DMS 273 treated with DMSO at 0.1 percent for 48 hours (cell line): ENCODE measurements around the gene ROPN1B.
A peak's percentile ranks its signal among the peaks of the same experiment; 100 is the strongest.
"Not testable (repeated sequence)": the region's sequence is repeated elsewhere in the genome, so short reads cannot be mapped to it uniquely, and the experiment has no call there.

Experiments
- DNase-seq: peaks from one replicate; lab custom pipeline; 2025; lab: John Stamatoyannopoulos, UW

ROPN1B gene

GRCh38 chr3:125958511-125959316 is 10.3 kb upstream of the ROPN1B start:
- no peak for DNase-seq

- no peak for DNase-seq
Measured at GRCh38 chr3:125959317-125960065, 9.5 kb upstream of the ROPN1B start.

GRCh38 chr3:125960066-125960424 is 8.9 kb upstream of the ROPN1B start:
- DNase-seq, result no peak

GRCh38 chr3:125960456-125961288 is 8.3 kb upstream of the ROPN1B start:
- no peak for DNase-seq

GRCh38 chr3:125961289-125961589 is 7.7 kb upstream of the ROPN1B start:
- DNase-seq, result no peak

GRCh38 chr3:125963834-125964233 is 5.1 kb upstream of the ROPN1B start:
- DNase-seq, result not testable (repeated sequence)

GRCh38 chr3:125965505-125965904 is 3.5 kb upstream of the ROPN1B start:
- DNase-seq, result no peak

- no peak for DNase-seq
Measured at GRCh38 chr3:125967156-125967555, 1.8 kb upstream of the ROPN1B start.

- not testable (repeated sequence) for DNase-seq
Measured at GRCh38 chr3:125968121-125968520, 857 bp upstream of the ROPN1B start.

- DNase-seq, result not testable (repeated sequence)
Measured at GRCh38 chr3:125971997-125972944, 3.3 kb downstream of the ROPN1B start.

GRCh38 chr3:125975245-125976002 is 6.4 kb downstream of the ROPN1B start:
- not testable (repeated sequence) for DNase-seq

- DNase-seq, result not testable (repeated sequence)
Measured at GRCh38 chr3:125976003-125976390, 7.0 kb downstream of the ROPN1B start.

- DNase-seq, result not testable (repeated sequence)
Measured at GRCh38 chr3:125977104-125977503, 8.1 kb downstream of the ROPN1B start.

- not testable (repeated sequence) for DNase-seq
Measured at GRCh38 chr3:125984951-125985350, 16.0 kb downstream of the ROPN1B start.

- DNase-seq, result peak; percentile 74
Measured at GRCh38 chr3:125990253-125990970, 21.4 kb downstream of the ROPN1B start.

GRCh38 chr3:125996751-125997150 is 27.8 kb downstream of the ROPN1B start:
- DNase-seq, result not testable (repeated sequence)

GRCh38 chr3:126002189-126002588 is 33.2 kb downstream of the ROPN1B start:
- no peak for DNase-seq

- DNase-seq, result peak; percentile 20
Measured at GRCh38 chr3:126003447-126004190, 34.6 kb downstream of the ROPN1B start.

- no peak for DNase-seq
Measured at GRCh38 chr3:126004217-126004616, 35.2 kb downstream of the ROPN1B start.
